PC-9 (cell line): ENCODE results near the gene DSCAML1. TPM values are rescaled to one million over a fixed set of nuclear protein-coding genes. Genes with fewer than 3 reads are reported as not detected.

ENCODE experiments used
- BruUV-seq: library from RNA; stranded (reverse); fragments of 400-500 nt; replicated peaks from 2 replicates; lab custom pipeline; 2021; lab: Mats Ljungman, UMichigan
- CTCF ChIA-PET: fragments of 300-600 bp; sonication (Branson Sonifier 250); formaldehyde crosslinking; loops from one replicate; lab custom pipeline; 2022; ENCODE audit warnings: antibody characterized with exemption; lab: Charles Lee
- POLR2A ChIA-PET: fragments of 300-600 bp; sonication (Branson Sonifier 250); formaldehyde crosslinking; loops from one replicate; lab custom pipeline; 2022; ENCODE audit warnings: antibody characterized with exemption; ENCODE audit not compliant: unreplicated experiment; lab: Charles Lee
- DNase-seq, 2 experiments: peaks; one replicate each; pipeline versions ENCODE4 v3.0.0 to v3.0.0-alpha.2; 2015 to 2022; ENCODE audit warnings: mixed read lengths in 1 of 2
- H2AFZ ChIP-seq: fragments of 200-600 bp; sonication (generic); 2 replicates; pipeline ENCODE4 v1.8.1; 2017; ENCODE audit warnings: antibody characterized with exemption
- H3F3A ChIP-seq: fragments of 200-600 bp; sonication (generic); 2 replicates; pipeline ENCODE4 v1.8.1; 2017; ENCODE audit warnings: antibody characterized with exemption, mild to moderate bottlenecking, low read depth; ENCODE audit not compliant: insufficient read depth
- H3K27ac ChIP-seq: fragments of 200-600 bp; sonication (generic); 2 replicates; pipeline ENCODE4 v1.6.1; 2016; ENCODE audit warnings: mixed run types
- H3K27me3 ChIP-seq: fragments of 200-600 bp; sonication (generic); 2 replicates; pipeline ENCODE4 v1.6.1; 2016; ENCODE audit warnings: low read depth, mixed run types; ENCODE audit not compliant: insufficient read depth
- H3K36me3 ChIP-seq: fragments of 200-600 bp; sonication (generic); 2 replicates; pipeline ENCODE4 v1.6.1; 2016; ENCODE audit warnings: low read depth, mixed run types
- H3K4me1 ChIP-seq: fragments of 200-600 bp; sonication (generic); replicated peaks from 2 replicates; pipeline ENCODE4 v1.6.1; 2016; ENCODE audit warnings: mixed run types; ENCODE audit not compliant: insufficient read depth
- H3K4me2 ChIP-seq: fragments of 200-600 bp; sonication (generic); 2 replicates; pipeline ENCODE4 v1.6.1; 2017; ENCODE audit warnings: mixed run types
- H3K4me3 ChIP-seq: fragments of 200-600 bp; sonication (generic); 2 replicates; pipeline ENCODE4 v1.6.1; 2016; ENCODE audit warnings: mixed run types
- H3K79me2 ChIP-seq: fragments of 200-600 bp; sonication (generic); 2 replicates; pipeline ENCODE4 v1.6.1; 2017; ENCODE audit warnings: low read depth, mixed run types
- H3K9me2 ChIP-seq: fragments of 200-600 bp; sonication (generic); 2 replicates; pipeline ENCODE4 v1.8.1; 2017; ENCODE audit warnings: mild to moderate bottlenecking; ENCODE audit not compliant: insufficient read depth
- H3K9me3 ChIP-seq: fragments of 200-600 bp; sonication (generic); 2 replicates; pipeline ENCODE4 v1.8.1; 2016; ENCODE audit warnings: low read depth; ENCODE audit not compliant: insufficient read depth
- H4K20me1 ChIP-seq: fragments of 200-600 bp; sonication (generic); 2 replicates; pipeline ENCODE4 v1.8.1; 2017; ENCODE audit not compliant: insufficient read depth
- EZH2 ChIP-seq: fragments of 200-600 bp; sonication (generic); IDR thresholded peaks from 2 replicates; pipeline ENCODE4 v1.8.0; 2017; ENCODE audit warnings: antibody characterized with exemption, low read depth
- intact Hi-C: fragments of 100-400 bp; cut with micrococcal nuclease; formaldehyde crosslinking; loops from one replicate; pipeline ENCODE4 v1.10.0; 2022; ENCODE audit not compliant: unreplicated experiment
- total RNA-seq: library from RNA; stranded (reverse); gene quantifications from 2 replicates; pipeline ENCODE4 v1.2.3, GENCODE V29; 2021
- TF ChIP-seq, protein P1 (sequence below): fragments of 200-600 bp; sonication (generic); conservative IDR thresholded peaks from 2 replicates; pipeline ENCODE4 v1.6.1; 2017; ENCODE audit warnings: mixed run types, antibody characterized with exemption, mild to moderate bottlenecking, moderate library complexity

DSCAML1 gene
- total RNA-seq, 1 experiment from 2014 or later, result not detected

GRCh38 chr11:117438371-117439000, 358.5 kb downstream of the DSCAML1 start:
- H3K4me3 ChIP-seq, result no peak overlapping the region
- H3K27me3 ChIP-seq, result peaks cover 97% of the 10 kb centered on the region
- H3K4me2 ChIP-seq, result no peak overlapping the region
- H3K27ac ChIP-seq, result no peak overlapping the region
- no peaks in the 10 kb centered on the region for H3K79me2 ChIP-seq
- CTCF ChIA-PET, result no interaction called here
- no peaks in the 10 kb centered on the region for H3F3A ChIP-seq
- intact Hi-C loops, result no loop called here
- TF ChIP-seq, protein P1, sequence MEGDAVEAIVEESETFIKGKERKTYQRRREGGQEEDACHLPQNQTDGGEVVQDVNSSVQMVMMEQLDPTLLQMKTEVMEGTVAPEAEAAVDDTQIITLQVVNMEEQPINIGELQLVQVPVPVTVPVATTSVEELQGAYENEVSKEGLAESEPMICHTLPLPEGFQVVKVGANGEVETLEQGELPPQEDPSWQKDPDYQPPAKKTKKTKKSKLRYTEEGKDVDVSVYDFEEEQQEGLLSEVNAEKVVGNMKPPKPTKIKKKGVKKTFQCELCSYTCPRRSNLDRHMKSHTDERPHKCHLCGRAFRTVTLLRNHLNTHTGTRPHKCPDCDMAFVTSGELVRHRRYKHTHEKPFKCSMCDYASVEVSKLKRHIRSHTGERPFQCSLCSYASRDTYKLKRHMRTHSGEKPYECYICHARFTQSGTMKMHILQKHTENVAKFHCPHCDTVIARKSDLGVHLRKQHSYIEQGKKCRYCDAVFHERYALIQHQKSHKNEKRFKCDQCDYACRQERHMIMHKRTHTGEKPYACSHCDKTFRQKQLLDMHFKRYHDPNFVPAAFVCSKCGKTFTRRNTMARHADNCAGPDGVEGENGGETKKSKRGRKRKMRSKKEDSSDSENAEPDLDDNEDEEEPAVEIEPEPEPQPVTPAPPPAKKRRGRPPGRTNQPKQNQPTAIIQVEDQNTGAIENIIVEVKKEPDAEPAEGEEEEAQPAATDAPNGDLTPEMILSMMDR, result no peak
- no peak for TF ChIP-seq EZH2
- no peaks in the 10 kb centered on the region for H3K9me3 ChIP-seq
- H3K9me2 ChIP-seq, result no peaks in the 10 kb centered on the region
- H3K4me1 ChIP-seq, result no peaks in the 10 kb centered on the region
- no peak for DNase-seq
- no peaks in the 10 kb centered on the region for H3K36me3 ChIP-seq
- POLR2A ChIA-PET, result no interaction called here
- no peaks in the 10 kb centered on the region for H4K20me1 ChIP-seq
- BruUV-seq, result no TSS peak
- no peak overlapping the region for H2AFZ ChIP-seq

DNA sequence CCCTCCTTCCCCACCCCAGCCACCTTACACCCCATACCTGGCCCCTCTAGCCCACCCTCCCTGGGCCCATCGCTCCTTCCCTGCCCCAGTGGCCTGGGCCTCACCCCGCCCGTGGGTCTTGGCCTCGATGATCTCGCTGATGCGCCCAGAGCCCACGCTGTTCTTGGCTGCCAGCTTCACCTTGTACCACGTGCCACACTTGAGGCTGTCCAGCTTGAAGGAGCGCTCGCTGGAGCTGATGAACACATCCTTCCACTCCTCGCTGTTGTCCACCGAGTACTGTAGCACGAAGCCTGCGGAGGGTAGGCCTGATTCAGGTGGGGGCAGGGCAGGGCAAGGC, 359.3 kb downstream of the DSCAML1 start:
- no TSS peak for BruUV-seq
- Histone ChIP-seq H3K9me2 (no peaks in the 10 kb centered on the region), H3K27ac (no peak overlapping the region), H3K4me1 (no peaks in the 10 kb centered on the region), H4K20me1 (no peaks in the 10 kb centered on the region), H3K79me2 (no peaks in the 10 kb centered on the region), H2AFZ (no peak overlapping the region), H3F3A (no peaks in the 10 kb centered on the region), H3K27me3 (peaks cover 97% of the 10 kb centered on the region), H3K36me3 (no peaks in the 10 kb centered on the region), H3K4me2 (no peak overlapping the region), H3K4me3 (no peak overlapping the region), H3K9me3 (no peaks in the 10 kb centered on the region)
- ChIA-PET CTCF (no interaction called here), POLR2A (no interaction called here)
- intact Hi-C loops, result no loop called here
- DNase-seq, result no peak
- no peak for TF ChIP-seq EZH2
- TF ChIP-seq, protein P1, result no peak

- no peaks in the 10 kb centered on the region for H3F3A ChIP-seq
- H2AFZ ChIP-seq, result no peak overlapping the region
- no TSS peak for BruUV-seq
- no peak overlapping the region for H3K27ac ChIP-seq
- TF ChIP-seq, protein P1, result no peak
- no peak for TF ChIP-seq EZH2
- ChIA-PET CTCF (no interaction called here), POLR2A (no interaction called here)
- H3K27me3 ChIP-seq, result peaks cover 97% of the 10 kb centered on the region
- no peaks in the 10 kb centered on the region for H3K9me3 ChIP-seq
- no peaks in the 10 kb centered on the region for H4K20me1 ChIP-seq
- no peak for DNase-seq
- no peaks in the 10 kb centered on the region for H3K79me2 ChIP-seq
- no peaks in the 10 kb centered on the region for H3K36me3 ChIP-seq
- H3K4me3 ChIP-seq, result no peak overlapping the region
- H3K4me1 ChIP-seq, result no peaks in the 10 kb centered on the region
- H3K4me2 ChIP-seq, result no peak overlapping the region
- intact Hi-C loops, result no loop called here
- H3K9me2 ChIP-seq, result no peaks in the 10 kb centered on the region
These were observed 359.8 kb downstream of the DSCAML1 start for GRCh38 chr11:117437041-117437790.
